NCI-H1694 (cell line): ENCODE measurements around the gene PLK3.
A peak's percentile ranks its signal among the peaks of the same experiment; 100 is the strongest.
"Not testable (repeated sequence)": the region's sequence is repeated elsewhere in the genome, so short reads cannot be mapped to it uniquely, and the experiment has no call there.

Experiments used
- DNase-seq: peaks from one replicate; lab custom pipeline; 2025; lab: John Stamatoyannopoulos, UW

PLK3 gene

DNA sequence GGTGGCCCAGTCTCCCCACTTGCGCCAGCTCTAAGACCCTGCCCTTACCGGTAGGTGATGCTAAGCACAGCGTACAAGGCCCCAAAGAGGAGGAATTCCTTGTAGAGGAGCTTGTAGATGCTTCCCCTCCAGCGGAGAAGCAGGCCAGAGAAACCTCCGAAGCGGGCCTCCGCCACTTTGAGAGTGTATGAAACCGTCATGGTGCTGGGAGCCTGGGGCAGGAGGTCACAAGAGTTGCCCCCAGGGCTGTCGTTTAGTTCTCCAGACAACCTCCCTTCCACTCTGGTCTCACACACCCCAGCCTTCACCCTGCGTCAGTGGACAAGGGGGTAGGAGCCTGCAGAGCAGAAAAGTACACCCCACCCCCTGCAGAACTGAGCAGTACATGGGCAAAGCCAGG, 12.7 kb upstream of the PLK3 start:
- no peak for DNase-seq

DNA sequence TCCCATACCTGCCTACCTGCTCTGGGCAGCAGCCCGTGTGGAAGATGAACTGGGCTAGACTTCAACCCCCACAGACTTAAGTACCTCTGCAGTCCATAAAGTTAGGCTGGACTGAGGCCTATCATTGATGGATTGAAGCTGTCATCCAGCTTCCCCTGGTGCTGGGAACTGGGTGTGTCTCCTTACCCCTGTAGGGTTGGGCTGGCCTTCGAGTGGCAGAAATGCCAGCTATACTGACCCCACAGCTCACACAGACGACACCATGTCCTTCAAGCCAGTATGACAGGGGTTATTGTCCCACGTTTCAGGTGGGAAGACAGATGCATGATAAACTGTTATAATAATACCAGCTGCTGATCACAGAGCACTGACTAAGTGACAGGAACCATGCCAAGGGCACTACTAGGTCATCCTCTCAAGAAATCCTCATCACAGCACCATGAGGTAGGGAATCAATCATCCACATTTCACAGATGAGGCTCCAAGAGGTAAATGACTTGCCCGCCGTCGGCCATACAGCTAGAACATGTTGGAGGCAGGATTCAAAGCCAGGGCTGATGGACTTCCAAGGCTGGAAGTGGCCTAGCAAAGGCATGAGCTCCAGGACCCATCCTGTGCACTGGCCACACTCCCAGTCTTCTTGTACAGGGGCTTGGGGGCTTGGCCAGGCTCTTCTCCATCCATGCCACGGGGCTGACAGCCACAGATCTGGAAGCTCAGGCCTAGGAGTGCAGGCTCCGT, 11.9 kb upstream of the PLK3 start, which contains the start of gene BEST4:
BEST4 (minus strand) TSS at position 51 of the 741 bp plus-strand sequence. CDS start 465 bp downstream, outside the sequence.
- no peak for DNase-seq

DNA sequence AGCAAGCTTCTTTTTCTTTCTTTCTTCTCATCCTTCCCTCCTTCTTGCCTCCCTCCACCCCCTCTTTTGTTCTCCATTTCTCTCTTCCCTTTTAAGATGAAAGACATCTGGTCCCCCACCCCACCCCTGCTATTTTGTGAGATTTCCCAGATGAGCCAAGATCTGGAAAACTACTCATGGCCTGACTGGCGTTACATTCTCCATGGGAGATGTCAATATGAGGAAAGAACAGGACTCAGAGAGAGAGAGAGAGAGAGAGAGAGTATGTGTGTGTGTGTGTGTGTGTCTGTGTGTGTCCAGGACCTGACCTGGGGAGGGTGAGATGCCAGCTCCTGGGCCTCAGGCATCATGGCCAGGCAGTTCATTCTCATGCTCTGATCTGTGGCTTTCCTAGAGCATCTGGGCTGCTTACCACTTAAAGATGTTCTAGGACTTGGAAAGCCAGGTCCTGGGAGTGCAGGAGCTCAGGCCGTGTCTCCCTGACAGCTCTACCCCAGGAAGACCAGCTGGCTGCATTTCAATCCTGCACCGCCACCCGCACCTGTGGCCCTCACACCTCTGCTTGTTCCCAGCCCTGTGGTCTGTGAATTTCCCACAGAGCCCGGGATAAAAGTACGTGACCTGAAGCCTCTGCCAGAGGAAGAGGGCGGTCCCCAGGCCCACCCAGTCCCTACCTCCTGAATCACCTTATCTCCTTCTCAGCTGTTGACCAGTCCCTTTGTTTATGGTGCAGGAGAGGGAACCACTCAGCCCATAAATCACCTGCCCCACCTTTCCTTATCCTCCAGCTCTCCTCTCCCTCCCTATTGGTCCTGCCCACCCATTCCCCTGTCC, 9.0 kb upstream of the PLK3 start:
- DNase-seq: no peak

DNA sequence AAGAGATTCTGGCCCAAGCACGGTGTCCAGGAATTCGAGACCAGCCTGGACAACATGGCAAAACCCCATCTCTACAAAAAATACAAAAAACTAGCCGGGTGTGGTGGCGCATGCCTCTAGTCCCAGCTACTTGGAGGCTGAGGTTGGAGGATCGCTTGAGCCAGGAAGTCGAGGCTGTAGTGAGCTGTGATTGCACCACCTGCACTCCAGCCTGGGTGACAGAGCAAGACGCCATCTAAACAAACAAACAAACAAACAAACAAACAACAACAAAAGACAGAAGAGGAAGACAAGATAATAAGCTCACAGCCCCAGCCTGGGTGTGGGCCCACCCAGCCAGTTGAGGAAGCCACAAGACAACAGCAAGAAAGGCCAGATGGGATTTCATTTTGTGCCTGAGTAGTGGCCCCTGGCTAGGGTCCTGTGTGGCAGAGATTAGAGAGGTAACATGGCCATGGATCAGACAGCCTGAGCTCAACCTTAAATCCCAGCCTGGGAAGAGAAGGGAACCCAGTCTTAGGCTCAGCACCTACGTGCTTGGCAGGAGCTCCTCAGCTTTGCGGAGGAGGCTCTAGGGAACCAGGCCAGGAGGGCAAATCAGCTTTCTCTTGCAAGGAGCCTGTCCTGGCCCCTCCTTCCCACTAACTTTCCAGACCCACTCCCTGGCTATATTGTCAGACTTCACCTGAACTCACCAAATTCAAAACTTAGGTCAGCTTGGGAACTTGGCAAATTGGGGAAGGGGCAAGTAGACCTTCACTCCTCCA, 7.3 kb upstream of the PLK3 start:
- no peak for DNase-seq

DNA sequence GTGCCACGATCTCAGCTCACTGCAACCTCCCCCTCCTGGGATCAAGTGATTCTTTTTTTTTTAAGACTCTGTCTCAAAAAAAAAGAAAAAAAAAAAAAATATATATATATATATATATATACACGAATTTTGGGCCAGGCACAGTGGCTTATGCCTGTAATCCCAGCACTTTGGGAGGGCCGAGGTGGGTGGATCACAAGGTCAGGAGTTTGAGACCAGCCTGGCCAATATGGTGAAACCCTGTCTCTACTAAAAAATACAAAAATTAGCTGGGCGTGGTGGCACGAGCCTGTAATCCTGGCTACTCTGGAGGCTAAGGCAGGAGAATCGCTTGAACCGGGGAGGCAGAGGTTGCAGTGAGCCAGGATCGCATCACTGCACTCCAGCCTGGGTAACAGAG, 2.3 kb upstream of the PLK3 start:
- DNase-seq: not testable (repeated sequence)

DNA sequence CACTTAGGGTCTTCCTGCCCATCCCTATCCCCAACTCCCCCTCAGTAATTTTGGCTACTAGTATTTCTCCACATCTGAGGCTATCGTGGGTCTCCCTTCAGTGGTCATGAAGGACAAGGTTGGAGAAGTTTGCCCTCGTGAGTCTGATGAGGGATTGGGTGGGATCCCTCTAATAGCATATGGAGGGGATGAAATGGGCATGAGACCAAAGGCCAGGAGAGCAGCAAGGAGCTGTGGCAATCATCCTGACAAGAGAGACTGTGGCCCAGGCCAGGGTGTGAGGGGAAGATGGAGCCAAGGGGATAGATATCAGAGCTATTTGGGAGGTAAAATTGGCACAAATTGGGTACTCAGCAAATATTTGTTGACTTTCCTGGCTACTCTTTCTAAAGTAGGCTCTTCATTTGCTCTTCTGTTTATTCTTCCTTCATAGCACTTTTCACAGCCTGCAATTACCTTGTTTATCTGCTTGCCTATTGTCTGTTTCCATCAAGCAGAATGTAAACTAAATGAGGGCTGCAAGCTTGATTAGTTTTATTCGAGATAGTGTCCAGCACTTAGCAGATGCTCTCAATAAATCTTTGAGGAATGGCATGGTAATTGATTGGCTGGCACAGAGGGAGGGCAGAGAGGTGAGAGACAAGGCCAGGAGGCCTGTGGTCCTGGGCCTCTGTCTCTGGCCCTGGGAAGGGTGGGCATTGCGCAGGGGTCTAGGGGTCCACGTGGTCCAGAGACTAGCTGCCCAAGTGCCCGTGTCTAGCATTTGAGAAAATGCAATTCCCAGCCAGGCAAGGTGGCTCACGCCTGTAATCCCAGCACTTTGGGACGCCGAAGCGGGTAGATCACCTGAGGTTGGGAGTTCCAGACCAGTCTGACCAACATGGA, 1.5 kb upstream of the PLK3 start:
- no peak for DNase-seq

DNA sequence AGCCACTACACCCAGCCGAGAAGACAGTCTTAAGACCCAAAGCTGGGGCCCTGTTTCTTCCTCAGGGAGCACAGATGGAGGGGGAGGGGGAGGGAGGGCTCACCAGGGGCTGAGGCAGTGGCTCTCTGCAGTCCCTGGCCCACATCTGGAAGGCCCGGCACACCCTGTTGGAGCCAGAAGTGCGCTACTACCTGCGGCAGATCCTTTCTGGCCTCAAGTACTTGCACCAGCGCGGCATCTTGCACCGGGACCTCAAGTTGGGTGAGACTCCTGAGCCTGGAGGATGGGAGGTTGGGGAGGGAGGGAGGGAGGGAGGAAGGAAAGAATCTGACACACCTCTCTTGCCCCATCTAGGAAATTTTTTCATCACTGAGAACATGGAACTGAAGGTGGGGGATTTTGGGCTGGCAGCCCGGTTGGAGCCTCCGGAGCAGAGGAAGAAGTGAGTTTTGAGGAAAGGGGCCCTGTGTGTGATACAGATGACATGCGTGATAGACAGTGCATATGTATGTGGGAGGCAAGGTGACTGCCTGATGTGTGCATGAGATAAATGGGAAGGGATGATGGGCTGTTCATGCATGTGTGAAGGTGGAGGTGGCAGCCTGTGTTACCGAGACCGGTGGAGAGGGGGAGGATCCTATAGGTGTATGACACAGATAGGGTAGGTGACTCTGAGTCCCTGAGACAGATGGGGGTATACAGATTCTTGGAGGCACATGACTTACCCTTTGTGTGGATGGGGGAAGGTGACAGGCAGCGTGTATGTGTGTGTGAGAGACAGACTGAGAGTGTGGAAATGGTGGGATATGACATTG, 1.5 kb downstream of the PLK3 start:
- peak; percentile 65 for DNase-seq

DNA sequence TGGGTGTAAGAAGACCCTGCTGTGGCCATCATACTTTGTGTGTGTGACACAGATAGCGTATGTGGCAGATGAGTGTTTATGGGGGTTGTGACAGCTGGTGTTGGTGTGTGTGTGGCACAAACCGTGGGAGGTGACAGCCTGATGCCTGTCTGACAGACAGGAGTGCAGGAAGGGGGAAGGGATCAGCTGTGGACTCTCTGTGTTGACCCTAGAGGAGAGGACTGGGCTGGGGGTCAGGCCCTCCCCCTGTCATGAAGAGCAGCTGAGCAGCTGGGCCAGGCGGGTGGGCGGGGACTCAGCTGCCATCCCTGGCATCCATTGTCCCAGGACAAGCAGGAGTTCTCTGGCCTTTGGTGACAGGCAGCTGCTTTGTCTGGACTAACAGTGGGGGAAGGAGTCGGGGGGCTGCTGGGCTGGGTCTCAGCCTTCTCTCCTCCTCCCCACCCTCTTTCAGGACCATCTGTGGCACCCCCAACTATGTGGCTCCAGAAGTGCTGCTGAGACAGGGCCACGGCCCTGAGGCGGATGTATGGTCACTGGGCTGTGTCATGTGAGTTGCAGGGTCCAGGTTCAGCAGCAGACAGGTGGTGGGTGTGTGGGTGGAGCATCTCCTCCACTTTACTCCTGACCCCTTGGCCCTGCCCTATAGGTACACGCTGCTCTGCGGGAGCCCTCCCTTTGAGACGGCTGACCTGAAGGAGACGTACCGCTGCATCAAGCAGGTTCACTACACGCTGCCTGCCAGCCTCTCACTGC, 2.3 kb downstream of the PLK3 start:
- peak; percentile 65 for DNase-seq

DNA sequence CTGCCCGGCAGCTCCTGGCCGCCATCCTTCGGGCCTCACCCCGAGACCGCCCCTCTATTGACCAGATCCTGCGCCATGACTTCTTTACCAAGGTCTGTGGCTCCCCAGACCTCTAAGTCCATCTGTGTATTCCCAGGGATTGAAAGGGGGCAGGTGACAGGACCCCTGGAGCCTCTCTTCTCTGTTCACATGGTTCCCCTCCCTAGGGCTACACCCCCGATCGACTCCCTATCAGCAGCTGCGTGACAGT, 2.8 kb downstream of the PLK3 start:
- DNase-seq: no peak

DNA sequence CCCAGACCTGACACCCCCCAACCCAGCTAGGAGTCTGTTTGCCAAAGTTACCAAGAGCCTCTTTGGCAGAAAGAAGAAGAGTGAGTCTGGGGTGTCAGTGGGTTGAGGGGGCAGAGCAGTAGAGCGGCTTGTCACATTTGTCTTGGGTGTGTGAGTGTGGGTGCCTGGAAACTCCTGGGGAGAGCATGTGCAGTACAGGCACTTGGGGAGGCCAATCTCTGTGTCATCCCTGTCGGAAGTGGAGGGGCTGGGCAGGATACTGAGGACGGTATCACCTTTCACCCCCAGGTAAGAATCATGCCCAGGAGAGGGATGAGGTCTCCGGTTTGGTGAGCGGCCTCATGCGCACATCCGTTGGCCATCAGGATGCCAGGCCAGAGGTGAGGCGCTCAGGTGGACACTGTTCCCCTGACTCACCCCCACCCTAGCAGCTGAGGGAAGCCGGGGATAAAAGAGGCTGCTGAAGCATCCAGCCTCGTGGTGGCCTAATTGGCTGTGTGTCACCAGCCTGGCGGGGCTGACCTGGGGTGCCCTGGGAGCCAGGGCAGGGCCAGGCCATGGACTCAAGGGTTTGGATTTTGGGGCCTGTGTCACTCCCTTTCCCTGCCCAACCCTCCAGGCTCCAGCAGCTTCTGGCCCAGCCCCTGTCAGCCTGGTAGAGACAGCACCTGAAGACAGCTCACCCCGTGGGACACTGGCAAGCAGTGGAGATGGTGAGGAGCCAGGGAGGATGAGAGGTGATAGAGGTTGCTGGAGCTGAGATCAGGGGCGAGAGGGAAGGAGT, 3.3 kb downstream of the PLK3 start:
- DNase-seq: no peak

DNA sequence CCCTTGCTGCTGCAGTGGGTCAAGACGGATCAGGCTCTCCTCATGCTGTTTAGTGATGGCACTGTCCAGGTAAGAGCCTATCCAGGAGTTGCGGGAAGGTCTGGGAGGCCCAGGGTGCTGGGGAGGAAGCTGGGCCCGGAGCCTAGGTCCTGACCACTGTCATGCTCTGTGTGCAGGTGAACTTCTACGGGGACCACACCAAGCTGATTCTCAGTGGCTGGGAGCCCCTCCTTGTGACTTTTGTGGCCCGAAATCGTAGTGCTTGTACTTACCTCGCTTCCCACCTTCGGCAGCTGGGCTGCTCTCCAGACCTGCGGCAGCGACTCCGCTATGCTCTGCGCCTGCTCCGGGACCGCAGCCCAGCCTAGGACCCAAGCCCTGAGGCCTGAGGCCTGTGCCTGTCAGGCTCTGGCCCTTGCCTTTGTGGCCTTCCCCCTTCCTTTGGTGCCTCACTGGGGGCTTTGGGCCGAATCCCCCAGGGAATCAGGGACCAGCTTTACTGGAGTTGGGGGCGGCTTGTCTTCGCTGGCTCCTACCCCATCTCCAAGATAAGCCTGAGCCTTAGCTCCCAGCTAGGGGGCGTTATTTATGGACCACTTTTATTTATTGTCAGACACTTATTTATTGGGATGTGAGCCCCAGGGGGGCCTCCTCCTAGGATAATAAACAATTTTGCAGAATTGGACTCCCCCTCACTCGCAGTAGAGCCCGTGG, 5.3 kb downstream of the PLK3 start:
- no peak for DNase-seq

DNA sequence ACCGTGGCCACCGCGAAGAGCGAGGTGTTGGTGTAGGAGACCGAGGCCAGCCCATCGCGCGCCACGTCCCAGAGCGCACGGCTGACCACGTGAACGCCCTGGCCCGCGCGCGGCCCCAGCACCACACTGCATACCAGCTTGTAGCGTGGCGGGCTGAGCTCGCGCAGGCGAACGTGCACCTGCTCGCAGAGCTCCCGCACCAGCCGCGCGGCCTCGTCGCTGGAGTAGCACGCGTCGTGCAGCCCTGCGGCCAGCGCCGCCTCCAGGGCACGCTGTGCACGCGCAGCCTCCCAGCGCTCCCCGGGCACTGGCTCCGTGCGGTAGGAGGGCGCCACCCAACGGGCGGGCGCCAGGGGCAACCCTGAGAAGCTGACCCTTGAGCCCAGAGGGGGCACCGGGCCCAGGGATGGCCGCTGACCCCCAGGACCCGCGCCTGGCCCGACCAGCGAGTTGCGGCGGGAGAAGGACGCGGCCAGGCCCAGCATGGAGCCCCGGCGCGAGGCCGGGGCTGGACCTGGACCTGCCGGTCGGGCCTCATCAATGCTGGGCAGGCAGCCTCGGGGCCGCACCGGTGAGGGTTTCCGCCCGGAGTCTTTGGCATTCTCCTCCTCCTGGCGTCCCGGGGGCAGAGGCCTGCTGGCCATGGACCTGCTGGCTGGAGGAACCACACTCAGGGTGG, 6.0 kb downstream of the PLK3 start:
- no peak for DNase-seq

DNA sequence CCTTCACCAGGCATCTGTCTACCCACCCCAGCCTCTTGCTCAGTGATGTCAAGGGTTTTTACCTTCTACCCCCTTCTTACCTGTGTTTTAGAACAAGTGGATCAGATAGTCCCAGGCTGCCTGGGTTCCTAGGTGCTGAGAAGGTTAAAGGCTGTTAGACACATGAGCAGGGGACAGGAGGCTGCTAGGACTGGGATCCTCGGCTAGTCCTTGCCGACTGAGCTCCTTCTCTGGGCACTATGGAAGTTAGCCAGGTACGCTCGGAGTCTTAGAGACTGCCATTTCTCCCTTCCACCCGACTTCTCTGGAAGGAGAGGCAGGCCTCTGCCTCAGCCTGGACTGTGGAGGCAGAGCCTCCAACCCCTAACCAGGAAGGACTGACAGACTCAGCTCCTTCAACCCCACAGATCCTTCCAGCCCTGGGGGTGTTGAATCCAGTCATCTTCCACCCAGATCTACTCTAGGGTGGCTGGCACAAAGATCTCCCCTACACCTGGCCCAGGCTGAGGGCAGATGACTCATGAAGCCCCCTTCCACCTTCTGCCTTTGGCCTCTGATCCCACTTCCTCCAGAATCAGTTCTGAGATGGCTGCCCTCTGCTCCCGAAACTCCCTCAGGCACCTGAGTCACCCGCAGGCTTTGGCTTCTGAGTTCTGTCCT, 6.7 kb downstream of the PLK3 start, which contains the start of gene DYNLT4:
DYNLT4 (minus strand) TSS at position 648 of the 660 bp plus-strand sequence. CDS start 683 bp downstream, outside the sequence.
- DNase-seq: no peak

DNA sequence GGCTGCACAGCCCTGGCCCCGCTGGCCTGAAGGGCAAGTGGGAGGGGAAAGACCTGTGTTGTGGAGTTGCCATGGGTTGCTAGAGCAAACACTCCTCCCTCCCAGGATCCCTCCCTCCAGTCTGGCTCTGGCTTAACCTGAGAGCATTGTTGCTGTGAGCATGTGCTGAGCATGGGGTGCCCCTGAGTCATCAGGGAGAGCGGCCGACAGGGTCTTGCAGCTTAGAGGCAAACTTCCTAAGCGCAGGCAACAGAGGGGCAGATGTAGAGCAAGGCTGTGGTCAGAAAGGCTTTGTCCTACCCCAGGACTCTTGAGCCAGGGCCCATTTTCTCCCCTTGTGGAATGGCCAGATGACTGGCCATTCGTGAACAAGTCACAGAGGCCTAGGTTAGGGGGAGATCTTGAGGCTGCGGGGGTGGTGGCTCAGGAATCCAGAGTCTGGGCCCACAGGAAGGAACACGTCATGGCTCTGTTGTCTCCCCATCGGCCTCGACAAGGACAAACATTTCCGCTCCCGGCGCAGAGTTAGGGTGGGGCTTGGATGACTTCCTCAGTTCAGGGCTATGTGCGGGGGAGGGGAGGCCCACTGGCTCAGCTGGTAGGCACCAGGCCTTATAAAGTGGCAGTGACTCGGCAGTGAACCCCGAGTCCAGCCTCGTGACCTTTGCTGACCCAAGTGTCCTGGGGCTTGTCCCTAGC, 7.3 kb downstream of the PLK3 start:
- no peak for DNase-seq

DNA sequence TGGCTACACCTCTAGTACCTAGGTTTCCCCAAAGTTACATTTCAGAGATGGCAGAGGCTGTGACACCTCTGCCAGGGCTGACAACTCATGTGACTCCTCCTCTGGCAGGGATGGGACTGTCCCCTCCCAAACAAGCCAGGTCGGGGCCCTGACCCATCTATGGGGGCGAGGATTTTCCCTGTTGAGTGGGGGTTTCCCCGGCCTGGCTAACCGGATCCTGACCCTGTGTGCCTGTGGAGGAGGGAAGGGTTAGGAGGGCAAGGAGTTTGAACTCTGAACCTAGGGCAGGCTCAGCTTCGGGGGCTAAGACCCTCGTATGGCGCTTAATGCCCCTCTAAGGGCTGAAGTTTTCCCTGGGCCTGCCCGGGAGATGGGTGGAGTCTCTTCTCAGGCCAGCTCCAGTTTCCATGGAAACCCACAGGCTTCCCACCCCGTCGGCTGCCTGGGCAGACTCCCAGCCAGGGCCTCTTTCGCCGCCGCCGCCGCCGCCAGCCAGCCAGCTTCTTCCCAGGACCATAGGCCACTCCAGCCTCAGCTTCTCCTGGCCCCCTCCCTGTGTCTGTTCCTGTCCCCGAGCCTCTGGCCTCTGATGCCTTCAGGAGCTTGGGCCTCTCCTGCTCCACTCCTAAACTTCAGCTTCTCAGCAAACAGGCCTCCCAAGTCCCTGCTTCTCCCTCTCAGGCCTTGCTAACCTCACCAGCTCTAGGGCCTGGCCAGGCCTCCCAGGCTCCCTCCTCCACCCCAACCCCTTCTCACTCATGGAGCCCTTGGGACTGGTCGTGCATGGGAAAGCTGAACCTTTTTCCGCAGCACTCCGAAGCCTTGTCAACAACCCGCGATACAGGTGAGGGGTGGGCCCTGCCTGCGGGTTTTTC, 8.1 kb downstream of the PLK3 start, which contains the start of gene BTBD19:
BTBD19 (plus strand) TSS at position 461 of the 875 bp plus-strand sequence; CDS start at position 759, 298 bp downstream.
- no peak for DNase-seq
